ENCODE data around the gene MAP3K21.

The MAP3K21 gene

DNA sequence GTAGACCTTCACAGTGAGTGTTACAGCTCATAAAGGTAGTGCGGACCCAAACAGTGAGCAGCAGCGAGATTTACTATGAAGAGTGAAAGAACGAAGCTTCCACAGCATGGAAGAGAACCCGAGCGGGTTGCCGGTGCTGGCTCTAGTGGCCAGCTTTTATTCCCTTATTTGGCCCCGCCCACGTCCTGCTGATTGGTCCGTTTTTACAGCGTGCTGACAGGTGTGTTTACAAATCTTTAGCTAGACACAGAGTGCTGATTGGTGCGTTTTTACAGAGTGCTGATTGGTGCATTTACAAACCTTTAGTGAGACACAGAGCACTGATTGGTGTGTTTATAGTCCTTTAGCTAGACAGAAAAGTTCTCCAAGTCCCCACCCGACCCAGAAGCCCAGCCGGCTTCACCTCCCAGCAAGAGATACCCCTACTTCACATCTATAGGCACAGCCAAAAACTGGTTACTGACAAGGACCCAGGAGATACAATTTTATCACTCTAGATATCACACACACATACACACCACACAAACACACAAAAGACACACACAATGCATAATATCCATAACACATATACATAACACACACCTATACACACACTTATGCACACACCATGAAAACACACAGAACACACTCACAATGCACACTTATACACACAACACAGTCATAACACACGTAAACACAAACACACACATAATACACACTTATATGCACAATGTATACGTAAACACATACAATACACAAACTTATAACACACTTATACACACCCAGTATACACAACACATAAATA, 68.5 kb downstream of the MAP3K21 start:
- in situ Hi-C loops (cut with HindIII; ENCODE audit: low sequenced_read_pairs) = no loop called here
- TF ChIP-seq, protein P1, sequence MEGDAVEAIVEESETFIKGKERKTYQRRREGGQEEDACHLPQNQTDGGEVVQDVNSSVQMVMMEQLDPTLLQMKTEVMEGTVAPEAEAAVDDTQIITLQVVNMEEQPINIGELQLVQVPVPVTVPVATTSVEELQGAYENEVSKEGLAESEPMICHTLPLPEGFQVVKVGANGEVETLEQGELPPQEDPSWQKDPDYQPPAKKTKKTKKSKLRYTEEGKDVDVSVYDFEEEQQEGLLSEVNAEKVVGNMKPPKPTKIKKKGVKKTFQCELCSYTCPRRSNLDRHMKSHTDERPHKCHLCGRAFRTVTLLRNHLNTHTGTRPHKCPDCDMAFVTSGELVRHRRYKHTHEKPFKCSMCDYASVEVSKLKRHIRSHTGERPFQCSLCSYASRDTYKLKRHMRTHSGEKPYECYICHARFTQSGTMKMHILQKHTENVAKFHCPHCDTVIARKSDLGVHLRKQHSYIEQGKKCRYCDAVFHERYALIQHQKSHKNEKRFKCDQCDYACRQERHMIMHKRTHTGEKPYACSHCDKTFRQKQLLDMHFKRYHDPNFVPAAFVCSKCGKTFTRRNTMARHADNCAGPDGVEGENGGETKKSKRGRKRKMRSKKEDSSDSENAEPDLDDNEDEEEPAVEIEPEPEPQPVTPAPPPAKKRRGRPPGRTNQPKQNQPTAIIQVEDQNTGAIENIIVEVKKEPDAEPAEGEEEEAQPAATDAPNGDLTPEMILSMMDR (IDR thresholded peaks at IDR 0.05; ENCODE audit: low read depth, low read length, missing control alignments) = no peak
- no peak for DNase-seq (ENCODE audit: low read depth)
- no peak overlapping the region for H3K4me3 ChIP-seq (ENCODE audit: low read depth, low read length)

DNA sequence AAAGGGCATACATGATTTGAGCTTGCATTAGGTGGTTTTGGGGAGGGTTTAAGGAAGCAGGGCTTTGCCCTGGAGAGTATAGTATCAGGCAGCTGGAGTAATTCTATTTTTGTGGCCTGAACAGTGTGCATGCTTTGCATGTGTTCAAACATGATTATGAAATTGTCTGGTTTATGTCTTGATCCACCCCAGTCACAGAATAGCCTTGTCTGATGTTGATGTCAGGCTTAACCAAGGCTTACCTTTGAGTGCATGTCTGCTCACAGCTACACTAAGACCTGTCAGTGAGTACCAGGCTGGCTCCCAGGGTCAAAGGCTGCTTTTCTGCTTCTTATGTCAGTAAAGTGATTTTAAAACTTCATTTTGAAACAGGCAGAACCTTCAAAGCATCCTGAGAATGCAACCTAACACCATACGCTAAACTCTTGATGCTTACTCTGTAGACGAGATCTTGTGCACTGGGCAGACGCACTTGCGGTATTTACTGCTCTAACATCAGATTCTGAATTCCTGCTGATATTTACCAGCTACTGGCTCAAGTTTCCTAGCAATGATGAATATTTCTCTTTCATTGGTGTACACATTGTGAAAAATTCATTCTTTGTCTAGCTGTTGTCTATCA, 78.9 kb downstream of the MAP3K21 start:
- H3K4me3 ChIP-seq (ENCODE audit: low read depth, low read length) = no peak overlapping the region
- TF ChIP-seq, protein P1 (IDR thresholded peaks at IDR 0.05; ENCODE audit: low read depth, low read length, missing control alignments) = no peak
- in situ Hi-C loops (cut with HindIII; ENCODE audit: low sequenced_read_pairs) = no loop called here
- no peak for DNase-seq (ENCODE audit: low read depth)

DNA sequence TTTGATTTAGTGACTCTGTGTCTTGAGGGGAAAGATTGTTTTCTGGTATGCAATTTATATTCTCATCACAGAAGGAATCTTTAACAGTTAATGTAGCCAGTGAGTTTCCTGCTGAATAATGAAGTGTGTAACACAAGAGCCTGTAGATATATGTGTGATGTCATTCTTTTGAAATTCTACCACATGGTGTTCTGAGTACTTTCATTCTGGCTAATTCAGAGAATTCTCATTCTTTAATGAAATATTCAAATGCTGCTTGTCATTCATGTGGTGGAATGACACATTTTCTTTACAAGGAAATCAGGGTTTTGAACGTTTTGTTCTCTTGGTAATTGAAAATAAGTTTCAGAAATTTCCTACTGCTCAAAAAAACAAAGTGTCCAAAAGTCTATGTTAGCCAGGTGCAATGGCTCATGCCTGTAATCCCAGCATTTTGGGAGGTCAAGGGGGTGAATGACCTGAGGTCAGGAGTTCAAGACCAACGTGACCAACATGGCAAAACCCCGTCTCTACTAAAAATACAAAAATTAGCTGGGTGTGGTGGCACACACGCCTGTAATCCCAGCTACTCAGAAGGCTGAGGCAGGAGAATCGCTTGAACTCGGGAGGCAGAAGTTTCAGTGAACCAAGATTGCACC, 79.6 kb downstream of the MAP3K21 start:
- H3K4me3 ChIP-seq (ENCODE audit: low read depth, low read length) = no peak overlapping the region
- no peak for DNase-seq (ENCODE audit: low read depth)
- TF ChIP-seq, protein P1 (IDR thresholded peaks at IDR 0.05; ENCODE audit: low read depth, low read length, missing control alignments) = no peak
- in situ Hi-C loops (cut with HindIII; ENCODE audit: low sequenced_read_pairs) = no loop called here

DNA sequence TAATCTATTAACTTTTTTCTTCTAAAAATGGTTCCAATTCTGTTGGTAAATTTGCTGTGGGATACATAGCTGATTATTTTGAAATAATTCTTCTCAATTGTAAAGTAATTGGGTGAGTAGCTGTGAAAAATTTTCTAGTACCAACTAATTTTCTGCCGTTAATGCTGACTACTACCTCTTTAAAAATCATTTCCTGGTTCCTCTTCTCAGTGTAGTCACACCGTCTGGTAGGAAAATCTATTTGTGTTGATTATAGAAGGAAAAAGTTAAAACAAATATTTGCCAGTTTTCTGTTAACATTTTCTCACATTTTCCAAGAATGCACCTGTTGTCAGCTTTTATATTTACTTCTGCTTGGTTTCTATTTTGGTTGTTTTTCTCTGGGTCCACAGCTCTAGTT, 82.0 kb downstream of the MAP3K21 start:
- H3K4me3 ChIP-seq (ENCODE audit: low read depth, low read length) = no peak overlapping the region
- no peak for DNase-seq (ENCODE audit: low read depth)
- in situ Hi-C loops (cut with HindIII; ENCODE audit: low sequenced_read_pairs) = no loop called here
- TF ChIP-seq, protein P1 (IDR thresholded peaks at IDR 0.05; ENCODE audit: low read depth, low read length, missing control alignments) = no peak

DNA sequence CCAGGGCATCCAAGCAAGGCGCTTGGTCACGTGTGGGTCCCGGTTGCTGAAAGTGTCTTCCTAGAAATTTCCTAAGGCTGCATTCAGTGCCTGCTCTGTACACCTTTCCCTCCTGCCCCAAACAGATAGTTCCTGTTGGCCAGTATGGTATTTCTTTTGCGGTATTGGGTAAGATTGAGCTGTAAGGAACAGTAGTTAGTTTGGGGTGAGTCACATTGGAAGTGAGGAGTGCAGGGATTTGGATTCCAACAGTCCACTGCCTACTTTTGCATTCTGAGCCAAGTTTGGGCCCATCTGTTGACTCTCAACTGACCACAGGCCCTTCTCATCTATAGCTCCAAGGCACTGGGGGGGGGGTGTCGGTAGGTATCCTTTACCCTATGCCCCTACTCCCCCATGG, 83.4 kb downstream of the MAP3K21 start:
- DNase-seq (ENCODE audit: low read depth) = no peak
- H3K4me3 ChIP-seq (ENCODE audit: low read depth, low read length) = no peak overlapping the region
- in situ Hi-C loops (cut with HindIII; ENCODE audit: low sequenced_read_pairs) = no loop called here
- TF ChIP-seq, protein P1 (IDR thresholded peaks at IDR 0.05; ENCODE audit: low read depth, low read length, missing control alignments) = no peak

DNA sequence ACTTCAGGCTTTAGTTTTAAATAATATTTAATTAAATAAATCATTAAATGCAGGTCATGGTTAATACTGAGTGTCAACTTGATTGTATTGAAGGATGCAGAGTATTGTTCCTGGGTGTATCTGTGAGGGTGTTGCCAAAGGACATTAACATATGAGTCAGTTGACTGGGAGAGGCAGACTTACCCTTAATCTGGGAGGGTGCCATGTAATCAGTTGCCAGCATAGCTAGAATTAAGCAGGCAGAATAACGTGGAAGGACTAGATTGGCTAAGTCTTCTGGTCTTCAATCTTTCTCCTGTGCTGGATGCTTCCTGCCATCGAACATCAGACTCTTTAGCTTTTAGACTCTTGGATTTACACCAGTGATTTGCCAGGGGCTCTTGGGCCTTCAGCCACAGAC, 85.3 kb downstream of the MAP3K21 start:
- in situ Hi-C loops (cut with HindIII; ENCODE audit: low sequenced_read_pairs) = no loop called here
- H3K4me3 ChIP-seq (ENCODE audit: low read depth, low read length) = no peak overlapping the region
- no peak for DNase-seq (ENCODE audit: low read depth)
- TF ChIP-seq, protein P1 (IDR thresholded peaks at IDR 0.05; ENCODE audit: low read depth, low read length, missing control alignments) = no peak

Data from astrocyte of the cerebellum (primary cell).